SU-DHL-6 (cell line): ENCODE results near the gene HNF4A.

ENCODE experiments used
- CTCF ChIP-seq: fragments of 200-600 bp; sonication (generic); IDR thresholded peaks from one replicate; pipeline ENCODE4 v1.5.1; 2017; ENCODE audit warnings: antibody characterized with exemption, mild to moderate bottlenecking, low read length, moderate library complexity; ENCODE audit not compliant: insufficient read depth, poor library complexity, severe bottlenecking
- EZH2phosphoT487 ChIP-seq: fragments of 200-600 bp; sonication (generic), shearing (Covaris generic); conservative IDR thresholded peaks from 2 replicates; pipeline ENCODE4 v1.6.1; 2018; ENCODE audit warnings: mild to moderate bottlenecking, antibody characterized with exemption, low read length, moderate library complexity, mixed read lengths

GRCh38 chr20:44448753-44449546 is 93.5 kb downstream of the HNF4A start:
- TF ChIP-seq CTCF, result peak; percentile 31
- TF ChIP-seq EZH2phosphoT487, result no peak
